ENCODE data around the gene LSAMP. TPM values are rescaled to one million over a fixed set of nuclear protein-coding genes. Genes with fewer than 3 reads are reported as not detected.

Gene LSAMP
- total RNA-seq, 1 experiment from 2014 or later: 0.15 TPM

DNA sequence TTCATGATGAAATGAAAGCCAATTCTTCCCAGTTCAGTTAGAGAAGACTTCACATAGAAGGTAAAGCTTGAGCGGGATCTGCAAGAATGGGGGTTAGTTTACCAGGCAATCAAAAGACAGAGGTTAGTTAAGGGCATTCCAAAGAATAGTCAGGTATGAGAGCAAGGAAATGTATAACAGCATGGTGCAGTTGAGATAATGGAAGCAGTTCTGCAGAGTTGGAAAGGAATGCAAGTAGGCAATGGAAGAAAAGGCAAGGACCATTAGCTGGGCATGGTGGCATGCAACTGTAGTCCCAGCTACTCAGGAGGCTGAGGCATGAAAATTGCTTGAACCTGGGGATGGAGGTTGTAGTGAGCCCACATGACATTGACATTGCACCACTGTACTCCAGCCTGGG, 55.0 kb downstream of the LSAMP start:
- no peak overlapping the region for H3K27ac ChIP-seq (ENCODE audit: low read length)

DNA sequence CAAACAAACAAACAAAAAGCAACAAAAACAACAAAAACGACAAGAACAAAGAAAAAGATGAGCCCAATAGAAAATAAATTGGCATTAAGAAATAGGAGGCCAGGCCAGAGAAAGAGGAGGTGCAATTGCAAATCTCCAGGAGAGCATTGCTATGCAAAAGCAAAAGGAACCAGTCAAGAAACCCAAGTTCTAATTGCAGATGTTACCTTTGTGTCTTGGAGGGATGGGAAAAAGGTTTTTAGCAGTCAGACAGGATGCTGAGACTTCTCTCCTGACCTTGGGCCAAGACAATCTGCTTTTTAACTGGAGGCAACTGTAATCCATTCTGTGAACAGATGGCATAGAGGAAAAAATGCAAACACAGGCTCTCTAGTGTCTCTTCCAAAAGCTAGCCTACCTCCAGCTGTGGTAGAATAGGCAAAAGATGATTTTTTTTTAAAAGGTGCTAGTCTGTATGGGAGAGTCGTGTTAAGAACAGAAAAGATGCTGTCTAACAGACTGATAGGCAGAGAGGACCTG, 56.4 kb downstream of the LSAMP start:
- Histone ChIP-seq H3K27me3 (ENCODE audit: low read length) (no peaks in the 10 kb centered on the region), H3K27ac (ENCODE audit: low read length) (no peak overlapping the region), H4K20me1 (ENCODE audit: low read length) (no peaks in the 10 kb centered on the region), H3K4me1 (ENCODE audit: insufficient read depth, low read length) (no peaks in the 10 kb centered on the region), H3K9me3 (ENCODE audit: low read length) (0 out of 2 replicates have a peak, but pooled peaks cover 10% of the 10 kb centered on the region), H3K79me2 (ENCODE audit: low read length) (no peaks in the 10 kb centered on the region), H3F3A (ENCODE audit: low read length, unreplicated experiment) (no peaks in the 10 kb centered on the region), H3K4me2 (ENCODE audit: low read length) (no peak overlapping the region), H3K4me3 (ENCODE audit: low read length) (no peak overlapping the region), H3K36me3 (ENCODE audit: low read depth, low read length) (no peaks in the 10 kb centered on the region), H3K9me2 (replicated peaks; ENCODE audit: low read length) (no peaks in the 10 kb centered on the region), H2AFZ (ENCODE audit: low read length) (no peak overlapping the region), H3K9ac (ENCODE audit: low read length) (no peak overlapping the region)
- ChIA-PET POLR2A (ENCODE audit: unreplicated experiment) (no interaction called here), CTCF (no interaction called here)
- TF ChIP-seq EZH2phosphoT487 (IDR thresholded peaks at IDR 0.05; ENCODE audit: borderline replicate concordance, low read length) (no peak), EZH2 (IDR thresholded peaks at IDR 0.05; ENCODE audit: low read length, unreplicated experiment) (no peak)
- TF ChIP-seq, protein P1, sequence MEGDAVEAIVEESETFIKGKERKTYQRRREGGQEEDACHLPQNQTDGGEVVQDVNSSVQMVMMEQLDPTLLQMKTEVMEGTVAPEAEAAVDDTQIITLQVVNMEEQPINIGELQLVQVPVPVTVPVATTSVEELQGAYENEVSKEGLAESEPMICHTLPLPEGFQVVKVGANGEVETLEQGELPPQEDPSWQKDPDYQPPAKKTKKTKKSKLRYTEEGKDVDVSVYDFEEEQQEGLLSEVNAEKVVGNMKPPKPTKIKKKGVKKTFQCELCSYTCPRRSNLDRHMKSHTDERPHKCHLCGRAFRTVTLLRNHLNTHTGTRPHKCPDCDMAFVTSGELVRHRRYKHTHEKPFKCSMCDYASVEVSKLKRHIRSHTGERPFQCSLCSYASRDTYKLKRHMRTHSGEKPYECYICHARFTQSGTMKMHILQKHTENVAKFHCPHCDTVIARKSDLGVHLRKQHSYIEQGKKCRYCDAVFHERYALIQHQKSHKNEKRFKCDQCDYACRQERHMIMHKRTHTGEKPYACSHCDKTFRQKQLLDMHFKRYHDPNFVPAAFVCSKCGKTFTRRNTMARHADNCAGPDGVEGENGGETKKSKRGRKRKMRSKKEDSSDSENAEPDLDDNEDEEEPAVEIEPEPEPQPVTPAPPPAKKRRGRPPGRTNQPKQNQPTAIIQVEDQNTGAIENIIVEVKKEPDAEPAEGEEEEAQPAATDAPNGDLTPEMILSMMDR (conservative IDR thresholded peaks at IDR 0.05; ENCODE audit: low read depth, low read length): no peak
- intact Hi-C loops (cut with micrococcal nuclease): no loop called here
- ATAC-seq (no peak), DNase-seq (no peak)
- BruUV-seq (replicated peaks): no TSS peak

More for the DNA sequence above, 55.0 kb downstream of the LSAMP start:
- ATAC-seq (no peak), DNase-seq (no peak)
- no peaks in the 10 kb centered on the region for H3K4me1 ChIP-seq (ENCODE audit: insufficient read depth, low read length)
- no peaks in the 10 kb centered on the region for H3K27me3 ChIP-seq (ENCODE audit: low read length)
- ChIA-PET POLR2A (ENCODE audit: unreplicated experiment) (no interaction called here), CTCF (no interaction called here)
- H3K9me3 ChIP-seq (ENCODE audit: low read length): 0 out of 2 replicates have a peak, but pooled peaks cover 4% of the 10 kb centered on the region
- H3F3A ChIP-seq (ENCODE audit: low read length, unreplicated experiment): no peaks in the 10 kb centered on the region
- H3K9me2 ChIP-seq (replicated peaks; ENCODE audit: low read length): no peaks in the 10 kb centered on the region
- TF ChIP-seq, protein P1 (conservative IDR thresholded peaks at IDR 0.05; ENCODE audit: low read depth, low read length): no peak
- TF ChIP-seq EZH2phosphoT487 (IDR thresholded peaks at IDR 0.05; ENCODE audit: borderline replicate concordance, low read length) (no peak), EZH2 (IDR thresholded peaks at IDR 0.05; ENCODE audit: low read length, unreplicated experiment) (no peak)
- H3K4me3 ChIP-seq (ENCODE audit: low read length): no peak overlapping the region
- no peak overlapping the region for H2AFZ ChIP-seq (ENCODE audit: low read length)
- H3K4me2 ChIP-seq (ENCODE audit: low read length): no peak overlapping the region
- H3K9ac ChIP-seq (ENCODE audit: low read length): no peak overlapping the region
- no peaks in the 10 kb centered on the region for H3K36me3 ChIP-seq (ENCODE audit: low read depth, low read length)
- intact Hi-C loops (cut with micrococcal nuclease): no loop called here
- H3K79me2 ChIP-seq (ENCODE audit: low read length): no peaks in the 10 kb centered on the region
- BruUV-seq (replicated peaks): no TSS peak
- no peaks in the 10 kb centered on the region for H4K20me1 ChIP-seq (ENCODE audit: low read length)

DNA sequence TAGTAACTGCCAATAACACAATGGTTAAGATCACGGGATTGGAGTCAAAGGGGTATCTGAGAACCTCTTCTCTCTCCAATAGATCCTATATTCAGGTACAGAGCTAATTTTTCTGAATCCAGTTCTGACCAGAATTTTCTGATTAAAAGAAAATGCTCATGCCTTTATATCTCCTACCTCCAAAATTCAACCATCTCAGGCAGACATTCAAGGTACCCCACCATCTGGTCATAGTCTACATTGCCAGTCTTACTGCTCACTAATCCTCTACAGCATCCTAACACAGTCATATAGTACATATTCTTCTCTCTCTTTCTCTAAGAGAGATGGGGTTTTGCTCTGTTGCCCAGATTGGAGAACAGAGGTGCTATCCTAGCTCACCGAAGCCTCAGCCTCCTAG, 59.1 kb downstream of the LSAMP start:
- Histone ChIP-seq H3K9me2 (replicated peaks; ENCODE audit: low read length) (no peaks in the 10 kb centered on the region), H4K20me1 (ENCODE audit: low read length) (no peaks in the 10 kb centered on the region), H2AFZ (ENCODE audit: low read length) (no peak overlapping the region), H3K9ac (ENCODE audit: low read length) (no peak overlapping the region), H3K27ac (ENCODE audit: low read length) (no peak overlapping the region), H3K9me3 (ENCODE audit: low read length) (peaks cover 6% of the 10 kb centered on the region; the same call in 1 of the 2 replicates), H3K36me3 (ENCODE audit: low read depth, low read length) (no peaks in the 10 kb centered on the region), H3K4me3 (ENCODE audit: low read length) (no peak overlapping the region), H3K27me3 (ENCODE audit: low read length) (no peaks in the 10 kb centered on the region), H3K4me1 (ENCODE audit: insufficient read depth, low read length) (no peaks in the 10 kb centered on the region), H3K79me2 (ENCODE audit: low read length) (no peaks in the 10 kb centered on the region), H3F3A (ENCODE audit: low read length, unreplicated experiment) (no peaks in the 10 kb centered on the region), H3K4me2 (ENCODE audit: low read length) (no peak overlapping the region)
- TF ChIP-seq EZH2phosphoT487 (IDR thresholded peaks at IDR 0.05; ENCODE audit: borderline replicate concordance, low read length) (no peak), EZH2 (IDR thresholded peaks at IDR 0.05; ENCODE audit: low read length, unreplicated experiment) (no peak)
- TF ChIP-seq, protein P1 (conservative IDR thresholded peaks at IDR 0.05; ENCODE audit: low read depth, low read length): no peak
- no peak for DNase-seq
- BruUV-seq (replicated peaks): no TSS peak
- intact Hi-C loops (cut with micrococcal nuclease): no loop called here
- ChIA-PET POLR2A (ENCODE audit: unreplicated experiment) (no interaction called here), CTCF (no interaction called here)
- ATAC-seq: no peak

Data from PC-3 (cell line).